Prostate gland (tissue), 2 donors: ENCODE results near the gene CORO2B. TPM values are rescaled to one million over a fixed set of nuclear protein-coding genes. Genes with fewer than 3 reads are reported as not detected.
A peak's percentile ranks its signal among the peaks of the same experiment; 100 is the strongest.

Experiments used
- DNase-seq: peaks from one replicate; pipeline ENCODE4 v3.0.0-alpha.2; 2019; ENCODE audit warnings: low spot score
- H3K27ac ChIP-seq, 2 donors: fragments of 200-600 bp; sonication (generic); 2 replicates each; pipeline ENCODE4 v1.5.1; 2017 to 2019
- H3K27me3 ChIP-seq: fragments of 200-600 bp; sonication (generic); replicated peaks from 2 replicates; pipeline ENCODE4 v1.5.1; 2019; ENCODE audit not compliant: insufficient read depth
- H3K36me3 ChIP-seq, 2 donors: fragments of 200-600 bp; sonication (generic); 1 replicate in 1 of 2; 2 replicates in 1 of 2; pipeline versions ENCODE4 v1.5.1 to v1.8.1; 2017 to 2019
- H3K4me1 ChIP-seq: fragments of 200-600 bp; sonication (generic); replicated peaks from 2 replicates; pipeline ENCODE4 v1.5.1; 2019
- H3K4me3 ChIP-seq, 2 donors: fragments of 200-600 bp; sonication (generic); 2 replicates each; pipeline ENCODE4 v1.5.1; 2017 to 2019
- H3K9me3 ChIP-seq: fragments of 200-600 bp; sonication (generic); 2 replicates; pipeline ENCODE4 v1.5.1; 2017
- CTCF ChIP-seq, 4 experiments: fragments of 200-600 bp in 2 of 4; fragments of 450-650 bp in 2 of 4; sonication (generic) in 2 of 4; IDR thresholded peaks; 1 replicate in 3 of 4; 2 replicates in 1 of 4; pipeline ENCODE4 v1.5.1; 2016 to 2019; ENCODE audit warnings: antibody characterized with exemption in 4 of 4, mild to moderate bottlenecking in 2 of 4, moderate library complexity in 2 of 4
- POLR2A ChIP-seq: fragments of 450-650 bp; IDR thresholded peaks from one replicate; pipeline ENCODE4 v1.6.1; 2016; ENCODE audit warnings: antibody characterized with exemption, mild to moderate bottlenecking
- POLR2AphosphoS5 ChIP-seq: sonication (generic); formaldehyde crosslinking; IDR thresholded peaks from one replicate; pipeline ENCODE4 v1.6.1; 2017; ENCODE audit warnings: antibody characterized with exemption
- WGBS: methylation state at CpG from one replicate; pipeline ENCODE4 v1.1.5; 2018; 5-methylcytosine and 5-hydroxymethylcytosine counted together
- intact Hi-C: fragments of 100-400 bp; cut with DNase I; formaldehyde crosslinking; loops from one replicate; pipeline ENCODE4 v1.14.2; 2022
- total RNA-seq, 2 donors: library from RNA; depleted of rRNA; stranded (reverse); fragments of >200 nt; gene quantifications; one replicate each; pipeline ENCODE4 v1.1.0, GENCODE V29; 2016

CORO2B gene
- total RNA-seq = 1 to 10 TPM in 1 of 2 donors, under 1 TPM in 1; 0.50 to 1.4 TPM

GRCh38 chr15:68578980-68579935 lies at the start of gene CORO2B:
TSS of gene CORO2B (plus strand) at chr15:68578993. CDS start at chr15:68579263, 270 bp downstream.
- no peak for TF ChIP-seq CTCF (IDR thresholded peaks at IDR 0.05)
- Histone ChIP-seq H3K4me3 (peak within 1 kb of the TSS; percentile 42 to 56), H3K27me3 (no peaks in the 10 kb centered on the region), H3K4me1 (no peaks in the 10 kb centered on the region), H3K27ac (peak within 1 kb of the TSS; percentile 49 to 53), H3K9me3 (no peaks in the 10 kb centered on the region), H3K36me3 (no peaks in the 10 kb centered on the region)
- WGBS = 3% methylated on average over 53 of the region's 95 CpGs
- intact Hi-C loops = no loop called here
- DNase-seq = peak; percentile 6

GRCh38 chr15:68531387-68532179 lies 47.2 kb upstream of the CORO2B start:
- no peak for TF ChIP-seq CTCF (IDR thresholded peaks at IDR 0.05)
- no peak for TF ChIP-seq POLR2A
- no peak for TF ChIP-seq POLR2AphosphoS5
- Histone ChIP-seq H3K27ac (no peak overlapping the region), H3K4me3 (no peak overlapping the region), H3K27me3 (no peaks in the 10 kb centered on the region), H3K36me3 (no peaks in the 10 kb centered on the region), H3K4me1 (no peaks in the 10 kb centered on the region), H3K9me3 (no peaks in the 10 kb centered on the region)
- WGBS = 96% methylated on average over 2 of the region's 2 CpGs
- intact Hi-C loops = no loop called here
- DNase-seq = no peak

- Histone ChIP-seq H3K27me3 (no peaks in the 10 kb centered on the region), H3K4me1 (no peaks in the 10 kb centered on the region), H3K4me3 (no peak overlapping the region), H3K9me3 (no peaks in the 10 kb centered on the region), H3K27ac (no peak overlapping the region), H3K36me3 (no peaks in the 10 kb centered on the region)
- intact Hi-C loops = no loop called here
- 81% methylated on average over 4 of the region's 4 CpGs for WGBS
- TF ChIP-seq POLR2AphosphoS5 (no peak), POLR2A (no peak), CTCF (IDR thresholded peaks at IDR 0.05) (no peak)
- no peak for DNase-seq
Measured at GRCh38 chr15:68536331-68537095, 42.3 kb upstream of the CORO2B start.

GRCh38 chr15:68537097-68537496 lies 41.7 kb upstream of the CORO2B start:
- Histone ChIP-seq H3K36me3 (no peaks in the 10 kb centered on the region), H3K4me3 (no peak overlapping the region), H3K27ac (no peak overlapping the region), H3K27me3 (no peaks in the 10 kb centered on the region), H3K4me1 (no peaks in the 10 kb centered on the region), H3K9me3 (no peaks in the 10 kb centered on the region)
- intact Hi-C loops = no loop called here
- no peak for DNase-seq
- TF ChIP-seq POLR2AphosphoS5 (no peak), POLR2A (no peak), CTCF (IDR thresholded peaks at IDR 0.05) (no peak)
